Measurements from ENCODE around the gene OIT3. TPM values are rescaled to one million over a fixed set of nuclear protein-coding genes. Genes with fewer than 3 reads are reported as not detected.

OIT3 gene
- polyA plus RNA-seq, 2 donors, result 0.04 TPM; not detected in 1

- Histone ChIP-seq H3K4me1 (ENCODE audit: control insufficient read depth in 2 of 2, insufficient read depth in 2 of 2, low read length in 1 of 2) (no peaks in the 10 kb centered on the region), H3K36me3 (ENCODE audit: control insufficient read depth in 2 of 2, insufficient read depth in 2 of 2, low read length in 1 of 2) (no peaks in the 10 kb centered on the region), H3K27me3 (ENCODE audit: control insufficient read depth in 1 of 2, insufficient read depth in 2 of 2, low read length in 2 of 2) (no peaks in the 10 kb centered on the region), H3K27ac (ENCODE audit: low read depth in 2 of 2, low read length in 1 of 2) (no peak within 1 kb of the TSS), H3K9me3 (ENCODE audit: control insufficient read depth in 2 of 2, insufficient read depth in 1 of 2, low read depth in 1 of 2, low read length in 1 of 2) (no peaks in the 10 kb centered on the region), H3K4me3 (ENCODE audit: low read depth in 1 of 2, low read length in 2 of 2) (no peak within 1 kb of the TSS)
- 77 to 85% methylated on average over 12 of the region's 12 CpGs for WGBS, 2 donors
Measured at GRCh38 chr10:72954596-72955554, 61.3 kb downstream of the OIT3 start, which contains the start of gene PLA2G12B. Gene PLA2G12B (minus strand): TSS chr10:72954806. CDS start chr10:72954685, 121 bp downstream.

DNA sequence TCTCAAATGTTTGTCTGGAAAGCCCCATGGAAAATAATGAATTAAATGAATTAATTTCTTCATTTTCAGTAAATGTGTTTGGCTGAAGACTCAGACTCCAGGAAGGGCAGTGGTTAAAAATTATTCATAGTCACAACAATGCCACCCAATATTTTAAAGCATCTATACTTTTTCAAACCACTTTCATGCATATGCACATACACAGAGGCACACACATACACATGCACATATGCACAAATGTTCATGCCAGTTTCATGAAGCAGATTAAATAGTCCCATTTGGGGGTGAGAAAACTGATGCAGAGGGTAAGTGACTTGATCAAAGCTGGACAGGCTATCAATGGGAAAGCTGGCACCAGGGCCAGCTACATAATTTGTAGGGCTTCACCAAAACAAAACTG is 62.5 kb downstream of the OIT3 start:
- no peaks in the 10 kb centered on the region for H3K27me3 ChIP-seq (ENCODE audit: control insufficient read depth in 1 of 2, insufficient read depth in 2 of 2, low read length in 2 of 2)
- no peak overlapping the region for H3K4me3 ChIP-seq (ENCODE audit: low read depth in 1 of 2, low read length in 2 of 2)
- no peak overlapping the region for H3K27ac ChIP-seq (ENCODE audit: low read depth in 2 of 2, low read length in 1 of 2)
- no peaks in the 10 kb centered on the region for H3K9me3 ChIP-seq (ENCODE audit: control insufficient read depth in 2 of 2, insufficient read depth in 1 of 2, low read depth in 1 of 2, low read length in 1 of 2)
- no peaks in the 10 kb centered on the region for H3K36me3 ChIP-seq (ENCODE audit: control insufficient read depth in 2 of 2, insufficient read depth in 2 of 2, low read length in 1 of 2)
- H3K4me1 ChIP-seq (ENCODE audit: control insufficient read depth in 2 of 2, insufficient read depth in 2 of 2, low read length in 1 of 2), result no peaks in the 10 kb centered on the region

GRCh38 chr10:72976886-72977285 is 83.3 kb downstream of the OIT3 start:
- no peaks in the 10 kb centered on the region for H3K27me3 ChIP-seq (ENCODE audit: control insufficient read depth in 1 of 2, insufficient read depth in 2 of 2, low read length in 2 of 2)
- 90 to 97% methylated on average over 1 of the region's 1 CpG for WGBS, 2 donors
- H3K36me3 ChIP-seq (ENCODE audit: control insufficient read depth in 2 of 2, insufficient read depth in 2 of 2, low read length in 1 of 2), result no peaks in the 10 kb centered on the region
- H3K9me3 ChIP-seq (ENCODE audit: control insufficient read depth in 2 of 2, insufficient read depth in 1 of 2, low read depth in 1 of 2, low read length in 1 of 2), result peaks cover 6 to 13% of the 10 kb centered on the region in 2 donors
- H3K4me1 ChIP-seq (ENCODE audit: control insufficient read depth in 2 of 2, insufficient read depth in 2 of 2, low read length in 1 of 2), result no peaks in the 10 kb centered on the region
- H3K4me3 ChIP-seq (ENCODE audit: low read depth in 1 of 2, low read length in 2 of 2), result no peak overlapping the region
- H3K27ac ChIP-seq (ENCODE audit: low read depth in 2 of 2, low read length in 1 of 2), result no peak overlapping the region

GRCh38 chr10:72979709-72980108 is 86.2 kb downstream of the OIT3 start:
- H3K4me3 ChIP-seq (ENCODE audit: low read depth in 1 of 2, low read length in 2 of 2), result no peak overlapping the region

DNA sequence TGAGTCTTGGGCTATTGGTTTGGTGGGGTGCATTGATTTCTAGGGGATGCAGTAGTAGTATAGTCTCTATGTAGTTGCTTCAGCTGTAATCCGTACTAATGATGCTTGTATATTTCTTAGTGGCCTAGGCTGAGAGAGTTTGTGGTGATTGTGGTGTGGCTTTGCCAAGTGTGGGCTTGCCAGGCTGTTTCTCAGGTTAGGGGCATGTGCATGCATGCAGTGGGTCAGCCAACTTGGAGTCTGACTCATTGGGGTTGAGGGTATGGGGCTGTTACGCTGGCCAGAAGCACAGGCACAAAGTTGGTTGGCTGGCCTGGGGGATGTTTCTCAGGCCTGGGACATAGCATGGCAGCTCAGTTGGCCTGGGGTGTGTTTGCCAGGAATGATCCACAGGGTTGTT is 86.8 kb downstream of the OIT3 start:
- H3K27ac ChIP-seq (ENCODE audit: low read depth in 2 of 2, low read length in 1 of 2), result no peak overlapping the region
- no peaks in the 10 kb centered on the region for H3K36me3 ChIP-seq (ENCODE audit: control insufficient read depth in 2 of 2, insufficient read depth in 2 of 2, low read length in 1 of 2)
- H3K4me3 ChIP-seq (ENCODE audit: low read depth in 1 of 2, low read length in 2 of 2), result no peak overlapping the region
- H3K27me3 ChIP-seq (ENCODE audit: control insufficient read depth in 1 of 2, insufficient read depth in 2 of 2, low read length in 2 of 2), result no peaks in the 10 kb centered on the region
- no peaks in the 10 kb centered on the region for H3K4me1 ChIP-seq (ENCODE audit: control insufficient read depth in 2 of 2, insufficient read depth in 2 of 2, low read length in 1 of 2)
- peaks cover 6 to 15% of the 10 kb centered on the region in 2 donors for H3K9me3 ChIP-seq (ENCODE audit: control insufficient read depth in 2 of 2, insufficient read depth in 1 of 2, low read depth in 1 of 2, low read length in 1 of 2)
- WGBS, 2 donors, result 91 to 93% methylated on average over 2 of the region's 2 CpGs

More at GRCh38 chr10:72979709-72980108, 86.2 kb downstream of the OIT3 start:
- H3K27me3 ChIP-seq (ENCODE audit: control insufficient read depth in 1 of 2, insufficient read depth in 2 of 2, low read length in 2 of 2), result no peaks in the 10 kb centered on the region
- H3K36me3 ChIP-seq (ENCODE audit: control insufficient read depth in 2 of 2, insufficient read depth in 2 of 2, low read length in 1 of 2), result no peaks in the 10 kb centered on the region
- no peaks in the 10 kb centered on the region for H3K4me1 ChIP-seq (ENCODE audit: control insufficient read depth in 2 of 2, insufficient read depth in 2 of 2, low read length in 1 of 2)
- H3K27ac ChIP-seq (ENCODE audit: low read depth in 2 of 2, low read length in 1 of 2), result no peak overlapping the region
- H3K9me3 ChIP-seq (ENCODE audit: control insufficient read depth in 2 of 2, insufficient read depth in 1 of 2, low read depth in 1 of 2, low read length in 1 of 2), result peaks cover 6 to 15% of the 10 kb centered on the region in 2 donors

GRCh38 chr10:72981028-72981881 is 87.7 kb downstream of the OIT3 start:
- H3K9me3 ChIP-seq (ENCODE audit: control insufficient read depth in 2 of 2, insufficient read depth in 1 of 2, low read depth in 1 of 2, low read length in 1 of 2), result peaks cover 6 to 15% of the 10 kb centered on the region in 2 donors
- H3K36me3 ChIP-seq (ENCODE audit: control insufficient read depth in 2 of 2, insufficient read depth in 2 of 2, low read length in 1 of 2), result no peaks in the 10 kb centered on the region
- H3K4me3 ChIP-seq (ENCODE audit: low read depth in 1 of 2, low read length in 2 of 2), result no peak overlapping the region
- H3K27ac ChIP-seq (ENCODE audit: low read depth in 2 of 2, low read length in 1 of 2), result no peak overlapping the region
- no peaks in the 10 kb centered on the region for H3K4me1 ChIP-seq (ENCODE audit: control insufficient read depth in 2 of 2, insufficient read depth in 2 of 2, low read length in 1 of 2)
- 80 to 94% methylated on average over 4 of the region's 4 CpGs for WGBS, 2 donors
- H3K27me3 ChIP-seq (ENCODE audit: control insufficient read depth in 1 of 2, insufficient read depth in 2 of 2, low read length in 2 of 2), result no peaks in the 10 kb centered on the region

GRCh38 chr10:72981882-72982529 is 88.5 kb downstream of the OIT3 start:
- no peaks in the 10 kb centered on the region for H3K27me3 ChIP-seq (ENCODE audit: control insufficient read depth in 1 of 2, insufficient read depth in 2 of 2, low read length in 2 of 2)
- H3K27ac ChIP-seq (ENCODE audit: low read depth in 2 of 2, low read length in 1 of 2), result no peak overlapping the region
- H3K4me1 ChIP-seq (ENCODE audit: control insufficient read depth in 2 of 2, insufficient read depth in 2 of 2, low read length in 1 of 2), result no peaks in the 10 kb centered on the region
- no peak overlapping the region for H3K4me3 ChIP-seq (ENCODE audit: low read depth in 1 of 2, low read length in 2 of 2)
- 94 to 95% methylated on average over 2 of the region's 2 CpGs for WGBS, 2 donors
- H3K36me3 ChIP-seq (ENCODE audit: control insufficient read depth in 2 of 2, insufficient read depth in 2 of 2, low read length in 1 of 2), result no peaks in the 10 kb centered on the region
- H3K9me3 ChIP-seq (ENCODE audit: control insufficient read depth in 2 of 2, insufficient read depth in 1 of 2, low read depth in 1 of 2, low read length in 1 of 2), result peaks cover 6 to 15% of the 10 kb centered on the region in 2 donors

Measured in esophagus (tissue), 2 donors.